Activated CD4-positive, alpha-beta memory T cell treated with anti-CD3 and anti-CD28 coated beads for 36 hours (primary cell): ENCODE measurements around the gene MMP20. TPM values are rescaled to one million over a fixed set of nuclear protein-coding genes. Genes with fewer than 3 reads are reported as not detected.

Source experiments
- CTCF ChIA-PET: fragments of 350-600 bp; sonication (Branson Sonifier 250); formaldehyde crosslinking; loops from one replicate; lab custom pipeline; 2021; ENCODE audit warnings: antibody characterized with exemption, inconsistent platforms; lab: Charles Lee
- POLR2A ChIA-PET: fragments of 350-600 bp; sonication (Branson Sonifier 250); formaldehyde crosslinking; loops from one replicate; lab custom pipeline; 2021; ENCODE audit warnings: antibody characterized with exemption; lab: Charles Lee
- DNase-seq: peaks from one replicate; pipeline ENCODE4 v3.0.0-alpha.2; 2020
- H3K27ac Mint-ChIP-seq: one replicate; pipeline ENCODE4 v1.8.0; 2021; ENCODE audit warnings: mixed read lengths
- H3K27me3 Mint-ChIP-seq: one replicate; pipeline ENCODE4 v1.8.0; 2021; ENCODE audit warnings: mixed read lengths
- H3K36me3 Mint-ChIP-seq: one replicate; pipeline ENCODE4 v1.8.0; 2021; ENCODE audit warnings: mixed read lengths
- H3K4me1 Mint-ChIP-seq: one replicate; pipeline ENCODE4 v1.8.0; 2021; ENCODE audit warnings: low read depth, mixed read lengths
- H3K4me3 Mint-ChIP-seq: one replicate; pipeline ENCODE4 v1.8.0; 2021; ENCODE audit warnings: mild to moderate bottlenecking, mixed read lengths
- H3K9me3 Mint-ChIP-seq: one replicate; pipeline ENCODE4 v1.8.0; 2021; ENCODE audit warnings: mixed read lengths
- intact Hi-C: fragments of 100-400 bp; cut with micrococcal nuclease; formaldehyde crosslinking; loops from one replicate; pipeline ENCODE4 v1.15.1; 2023
- total RNA-seq, 2 experiments: library from RNA; stranded (reverse); gene quantifications; one replicate each; pipeline ENCODE4 v1.2.3, GENCODE V29; 2021

Gene MMP20
- total RNA-seq, 2 experiments from 2014 or later = not detected

DNA sequence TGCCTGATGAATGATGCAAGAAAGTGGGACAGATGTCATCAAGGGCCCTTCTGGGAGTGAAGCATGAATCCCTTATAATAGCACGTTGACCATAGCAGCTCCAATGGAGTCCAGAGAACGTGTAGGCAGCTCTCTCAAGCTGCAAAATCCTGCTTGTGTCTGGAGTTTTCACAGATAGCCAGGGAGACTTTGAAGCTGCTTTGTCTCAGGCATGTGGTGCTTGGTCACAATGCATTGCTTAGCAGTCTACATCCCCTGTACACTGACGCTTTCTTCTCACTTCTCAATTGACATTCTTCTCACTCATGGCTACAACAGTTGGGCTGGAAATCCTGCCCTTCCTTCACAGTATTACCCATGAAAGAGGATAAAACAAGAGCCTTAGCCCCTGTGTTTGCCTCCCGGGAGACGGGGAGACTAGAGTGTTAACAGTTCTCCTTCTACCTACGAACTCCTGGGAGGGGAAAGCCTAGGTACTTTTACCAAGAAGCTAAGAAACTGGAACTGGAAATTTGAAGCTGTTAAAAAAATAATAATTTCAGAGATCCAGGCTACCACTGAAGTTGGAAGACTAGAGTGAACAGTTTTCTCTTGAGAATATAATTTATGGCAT lies 73.9 kb downstream of the MMP20 start:
- Mint-ChIP-seq H3K9me3 (no peaks in the 10 kb centered on the region), H3K4me1 (no peaks in the 10 kb centered on the region), H3K36me3 (no peaks in the 10 kb centered on the region), H3K27me3 (peaks cover 3% of the 10 kb centered on the region), H3K4me3 (no peak overlapping the region), H3K27ac (no peak overlapping the region)
- intact Hi-C loops = no loop called here
- ChIA-PET CTCF (interaction anchor here (0.6 to 2.7 kb wide), 5 partner anchors 55 to 291 kb away, joined by 3 to 8 read pairs (median 4); no protein-coding TSS in a partner anchor), POLR2A (no interaction called here)
- DNase-seq = no peak

DNA sequence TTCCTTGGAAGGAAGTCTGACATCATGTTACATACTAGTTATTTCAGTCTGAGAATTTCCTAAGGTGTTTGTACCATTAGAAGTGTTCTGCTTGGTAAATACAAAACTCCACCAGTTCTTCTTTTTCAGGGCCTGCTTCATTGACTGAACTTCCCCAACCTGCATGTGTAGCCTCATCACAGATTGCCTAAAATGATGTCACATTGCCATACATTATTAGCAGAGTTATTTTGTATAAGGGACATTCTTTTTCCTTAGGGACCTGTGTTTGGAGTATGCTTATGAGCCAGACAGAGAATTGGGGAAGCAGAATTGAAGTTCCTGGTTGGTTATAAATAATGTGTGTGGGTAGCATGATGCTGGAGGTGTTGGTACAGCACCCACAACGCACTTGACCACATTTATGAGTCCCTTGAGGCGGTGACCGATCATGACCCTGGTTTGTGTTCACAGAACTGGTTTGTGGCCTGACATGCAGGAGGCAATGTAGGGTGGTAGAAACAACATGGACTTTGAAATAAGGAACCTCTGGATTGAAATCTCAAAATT lies 78.1 kb downstream of the MMP20 start:
- H3K4me1 Mint-ChIP-seq = no peaks in the 10 kb centered on the region
- H3K4me3 Mint-ChIP-seq = no peak overlapping the region
- no peak for DNase-seq
- H3K9me3 Mint-ChIP-seq = no peaks in the 10 kb centered on the region
- CTCF ChIA-PET = no interaction called here
- POLR2A ChIA-PET = no interaction called here
- peaks cover 2% of the 10 kb centered on the region for H3K27me3 Mint-ChIP-seq
- no peak overlapping the region for H3K27ac Mint-ChIP-seq
- intact Hi-C loops = no loop called here
- no peaks in the 10 kb centered on the region for H3K36me3 Mint-ChIP-seq

DNA sequence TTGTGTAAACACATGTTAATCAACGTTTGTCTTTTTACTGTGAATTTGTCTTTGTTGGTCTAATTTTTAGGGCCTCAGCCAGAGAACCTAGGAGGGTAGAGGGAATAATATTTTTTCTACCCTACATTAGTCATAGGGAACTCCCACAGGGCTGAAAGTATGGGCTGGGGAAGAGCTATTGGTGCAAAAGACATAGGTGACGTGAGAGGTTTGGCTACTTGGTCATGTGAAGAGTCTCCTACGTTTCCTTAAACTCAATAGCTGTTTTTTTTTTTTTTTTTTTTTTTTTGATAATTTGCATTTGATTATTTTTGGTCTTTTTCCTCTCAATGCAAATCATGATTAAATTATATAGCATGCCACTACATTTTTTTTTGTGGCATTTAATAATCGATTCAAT lies 78.7 kb downstream of the MMP20 start:
- H3K9me3 Mint-ChIP-seq = no peaks in the 10 kb centered on the region
- H3K36me3 Mint-ChIP-seq = no peaks in the 10 kb centered on the region
- H3K4me3 Mint-ChIP-seq = no peak overlapping the region
- no peaks in the 10 kb centered on the region for H3K4me1 Mint-ChIP-seq
- ChIA-PET POLR2A (no interaction called here), CTCF (no interaction called here)
- peaks cover 1% of the 10 kb centered on the region for H3K27me3 Mint-ChIP-seq
- no peak overlapping the region for H3K27ac Mint-ChIP-seq
- DNase-seq = no peak
- intact Hi-C loops = no loop called here

DNA sequence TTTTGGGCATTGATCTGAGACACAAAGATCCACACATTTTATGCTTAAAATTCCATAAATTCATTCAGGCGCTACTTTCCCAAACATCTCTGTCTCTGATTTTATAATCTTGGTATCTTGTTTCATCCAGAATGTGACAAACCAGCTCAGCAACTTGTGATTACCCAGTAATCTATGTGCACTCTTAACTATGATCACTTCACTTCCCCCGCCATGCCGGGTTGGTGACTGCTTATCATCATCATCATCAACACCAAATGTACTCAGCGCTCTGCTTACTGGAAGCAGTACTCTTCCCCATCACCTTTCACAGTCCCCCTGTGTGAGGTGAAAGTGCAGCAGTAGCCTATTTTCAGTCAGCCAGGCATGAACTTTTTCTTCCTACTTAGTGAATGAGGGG lies 79.4 kb downstream of the MMP20 start:
- Mint-ChIP-seq H3K36me3 (no peaks in the 10 kb centered on the region), H3K9me3 (no peaks in the 10 kb centered on the region), H3K27ac (no peak overlapping the region), H3K4me3 (no peak overlapping the region), H3K27me3 (no peaks in the 10 kb centered on the region), H3K4me1 (no peaks in the 10 kb centered on the region)
- no peak for DNase-seq
- POLR2A ChIA-PET = no interaction called here
- intact Hi-C loops = no loop called here
- CTCF ChIA-PET = no interaction called here

DNA sequence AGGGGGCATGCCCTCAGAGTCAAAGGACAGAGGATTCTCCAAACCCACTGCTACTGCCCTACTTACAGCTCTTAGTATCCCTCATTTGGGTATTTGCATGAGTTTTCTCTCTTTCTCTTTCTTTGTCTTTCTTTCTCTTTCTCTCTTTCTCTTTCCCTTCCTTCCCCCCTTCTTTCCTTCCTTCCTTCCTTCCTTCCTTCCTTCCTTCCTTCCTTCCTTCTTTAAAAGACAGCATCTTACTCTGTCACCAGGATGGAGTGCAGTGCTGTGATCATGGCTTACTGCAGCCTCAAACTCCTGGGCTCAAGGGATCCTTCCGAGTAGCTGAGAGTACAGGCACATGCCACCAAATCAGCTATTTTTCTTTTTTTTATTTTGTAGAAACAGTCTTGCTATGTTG lies 80.5 kb downstream of the MMP20 start:
- no peaks in the 10 kb centered on the region for H3K4me1 Mint-ChIP-seq
- no peak for DNase-seq
- H3K9me3 Mint-ChIP-seq = no peaks in the 10 kb centered on the region
- no peak overlapping the region for H3K27ac Mint-ChIP-seq
- intact Hi-C loops = no loop called here
- ChIA-PET CTCF (no interaction called here), POLR2A (no interaction called here)
- H3K4me3 Mint-ChIP-seq = no peak overlapping the region
- no peaks in the 10 kb centered on the region for H3K27me3 Mint-ChIP-seq
- H3K36me3 Mint-ChIP-seq = no peaks in the 10 kb centered on the region

DNA sequence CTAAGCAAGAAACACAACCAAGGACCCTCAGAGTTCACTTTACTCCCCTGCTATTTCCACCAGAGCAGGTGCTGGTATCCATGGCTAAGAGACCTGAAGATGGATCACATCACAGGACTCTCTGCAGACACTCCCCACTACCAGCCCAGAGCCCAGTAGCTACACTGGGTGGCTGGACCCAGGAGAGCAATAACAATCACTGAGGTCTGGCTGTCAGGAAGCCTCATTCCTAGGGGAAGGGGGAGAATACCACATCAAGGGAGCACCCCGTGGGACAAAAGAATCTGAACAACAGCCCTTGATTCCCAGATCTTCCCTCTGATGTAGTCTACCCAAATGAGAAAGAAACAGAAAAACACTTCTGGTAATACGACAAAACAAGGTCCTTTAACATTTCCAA lies 85.6 kb downstream of the MMP20 start:
- CTCF ChIA-PET = interaction anchor here (0.9 to 1.6 kb wide), 2 partner anchors 43 to 73 kb away, joined by 4 to 5 read pairs; no protein-coding TSS in a partner anchor
- POLR2A ChIA-PET = no interaction called here

DNA sequence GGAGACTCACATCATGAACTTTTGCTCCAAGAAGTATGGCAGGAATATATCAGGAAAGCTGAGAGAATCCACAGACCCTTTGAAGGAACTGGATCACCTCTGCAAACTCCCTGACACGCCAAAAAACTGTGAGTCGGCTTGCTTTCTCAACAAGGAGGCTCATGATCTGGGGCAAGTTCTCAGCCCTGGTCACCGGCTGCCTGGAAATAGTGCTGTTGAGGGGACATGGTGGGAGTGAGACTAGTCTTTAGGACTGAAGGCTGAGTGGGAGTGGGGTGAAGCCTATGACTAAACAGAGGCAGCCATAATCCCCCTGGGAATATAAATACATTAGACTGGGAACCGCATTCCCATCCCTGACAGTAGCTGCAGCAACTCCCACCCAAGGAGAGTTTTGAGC lies 86.2 kb downstream of the MMP20 start:
- H3K27ac Mint-ChIP-seq = no peak overlapping the region
- H3K9me3 Mint-ChIP-seq = no peaks in the 10 kb centered on the region
- H3K27me3 Mint-ChIP-seq = peaks cover 12% of the 10 kb centered on the region
- ChIA-PET CTCF (interaction anchor here (1.6 to 1.8 kb wide), 2 partner anchors 74 to 127 kb away, joined by 5 read pairs; no protein-coding TSS in a partner anchor), POLR2A (no interaction called here)
- H3K4me3 Mint-ChIP-seq = no peak overlapping the region
- intact Hi-C loops = no loop called here
- no peaks in the 10 kb centered on the region for H3K36me3 Mint-ChIP-seq
- H3K4me1 Mint-ChIP-seq = no peaks in the 10 kb centered on the region
- DNase-seq = no peak

More for the DNA sequence above, 85.6 kb downstream of the MMP20 start:
- intact Hi-C loops = no loop called here
- no peak overlapping the region for H3K27ac Mint-ChIP-seq
- DNase-seq = no peak
- no peak overlapping the region for H3K4me3 Mint-ChIP-seq
- no peaks in the 10 kb centered on the region for H3K4me1 Mint-ChIP-seq
- peaks cover 8% of the 10 kb centered on the region for H3K27me3 Mint-ChIP-seq
- H3K36me3 Mint-ChIP-seq = no peaks in the 10 kb centered on the region
- no peaks in the 10 kb centered on the region for H3K9me3 Mint-ChIP-seq

DNA sequence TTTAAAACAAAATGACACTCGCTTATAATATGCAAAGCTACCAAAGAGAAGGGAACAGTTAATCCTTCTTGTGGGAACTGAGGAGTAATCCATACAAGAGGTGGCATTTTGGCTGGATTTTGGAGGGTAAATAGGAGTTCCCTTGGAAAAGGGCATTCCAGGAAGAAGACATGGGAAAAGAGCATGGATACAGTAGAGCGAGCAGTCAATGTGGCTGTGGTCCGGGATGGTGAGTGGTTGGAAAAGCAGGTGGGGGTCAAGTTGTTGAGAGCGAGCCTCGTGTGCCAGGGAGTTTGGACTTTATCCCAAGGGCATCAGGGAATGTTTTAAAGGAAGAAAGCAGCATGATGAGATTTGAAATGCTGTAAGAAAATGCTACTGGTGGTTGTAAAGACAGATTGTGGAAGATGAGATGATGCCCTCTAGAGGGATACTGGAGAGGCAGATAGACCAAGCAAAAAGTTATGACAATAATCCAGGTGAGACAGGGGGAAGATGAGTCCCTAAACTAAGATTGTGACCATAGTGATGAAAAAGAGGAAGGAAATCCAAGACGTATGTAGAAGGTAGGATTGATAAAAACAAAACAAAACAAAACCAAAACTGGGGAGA lies 90.8 kb downstream of the MMP20 start:
- CTCF ChIA-PET = interaction anchor here (0.6 to 1.0 kb wide), 2 partner anchors 16 to 72 kb away, joined by 3 read pairs; no protein-coding TSS in a partner anchor
- POLR2A ChIA-PET = interaction anchor here (0.8 kb wide), 1 partner anchor 10 kb away, joined by 3 read pairs; no protein-coding TSS in a partner anchor
- no peak for DNase-seq
- no peak overlapping the region for H3K4me3 Mint-ChIP-seq
- no peak overlapping the region for H3K27ac Mint-ChIP-seq
- no peaks in the 10 kb centered on the region for H3K4me1 Mint-ChIP-seq
- peaks cover 12% of the 10 kb centered on the region for H3K27me3 Mint-ChIP-seq
- intact Hi-C loops = no loop called here
- H3K9me3 Mint-ChIP-seq = no peaks in the 10 kb centered on the region
- H3K36me3 Mint-ChIP-seq = no peaks in the 10 kb centered on the region

DNA sequence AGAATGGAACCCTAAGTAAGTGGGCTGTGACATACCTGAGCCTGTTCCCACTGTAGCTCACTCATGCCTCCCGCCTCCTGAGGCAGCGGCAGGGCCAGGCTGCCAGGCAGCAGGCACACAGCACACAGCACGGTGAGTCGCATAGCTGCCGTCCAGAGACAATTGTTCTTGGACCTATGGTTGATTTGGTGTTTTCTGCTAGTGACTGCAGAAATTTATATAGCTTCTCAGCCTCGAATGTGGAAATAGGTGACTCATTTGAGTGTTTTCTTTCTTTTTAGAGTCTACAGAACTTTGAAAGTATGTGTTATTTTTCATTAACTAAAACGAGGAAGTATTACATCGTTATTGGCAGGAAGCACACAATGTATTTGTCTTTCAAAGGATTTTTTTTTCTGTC lies 94.6 kb downstream of the MMP20 start, which contains the start of gene MMP7:
Gene MMP7 (minus strand): TSS at position 190 of the 400 bp plus-strand sequence. CDS start 47 bp downstream, at position 143.
- POLR2A ChIA-PET = no interaction called here
- H3K36me3 Mint-ChIP-seq = no peaks in the 10 kb centered on the region
- peaks cover 9% of the 10 kb centered on the region for H3K27me3 Mint-ChIP-seq

DNA sequence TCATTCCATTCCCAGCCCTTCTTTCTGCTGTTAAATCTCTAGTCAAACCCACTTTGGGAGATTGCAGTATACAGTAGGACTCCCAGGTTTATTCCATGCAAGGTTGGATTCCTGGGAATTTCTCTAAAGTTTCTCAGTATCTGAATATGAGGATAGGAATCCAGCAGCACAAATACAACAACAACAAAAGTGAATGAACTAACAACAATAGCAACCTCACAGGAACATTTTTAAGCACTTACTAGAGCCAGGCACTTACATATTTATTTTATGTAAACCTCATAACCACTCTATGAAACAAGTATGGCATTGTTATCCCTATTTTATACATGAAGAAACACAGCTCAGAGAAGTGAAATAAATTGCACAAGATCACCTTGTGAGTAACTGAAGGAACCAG lies 96.5 kb downstream of the MMP20 start:
- H3K36me3 Mint-ChIP-seq = no peaks in the 10 kb centered on the region
- H3K9me3 Mint-ChIP-seq = no peaks in the 10 kb centered on the region
- ChIA-PET CTCF (interaction anchor here (1.2 kb wide), 1 partner anchor 10 kb away, joined by 4 read pairs; no protein-coding TSS in a partner anchor), POLR2A (no interaction called here)
- no peak for DNase-seq
- H3K27ac Mint-ChIP-seq = no peak overlapping the region
- H3K4me3 Mint-ChIP-seq = no peak overlapping the region
- intact Hi-C loops = no loop called here
- H3K27me3 Mint-ChIP-seq = no peaks in the 10 kb centered on the region
- no peaks in the 10 kb centered on the region for H3K4me1 Mint-ChIP-seq

More for the DNA sequence above, 94.6 kb downstream of the MMP20 start, which contains the start of gene MMP7:
- H3K9me3 Mint-ChIP-seq = no peaks in the 10 kb centered on the region
- H3K4me3 Mint-ChIP-seq = no peak within 1 kb of the TSS
- no peak for DNase-seq
- intact Hi-C loops = no loop called here
- no peak within 1 kb of the TSS for H3K27ac Mint-ChIP-seq
- no peaks in the 10 kb centered on the region for H3K4me1 Mint-ChIP-seq
- CTCF ChIA-PET = no interaction called here

DNA sequence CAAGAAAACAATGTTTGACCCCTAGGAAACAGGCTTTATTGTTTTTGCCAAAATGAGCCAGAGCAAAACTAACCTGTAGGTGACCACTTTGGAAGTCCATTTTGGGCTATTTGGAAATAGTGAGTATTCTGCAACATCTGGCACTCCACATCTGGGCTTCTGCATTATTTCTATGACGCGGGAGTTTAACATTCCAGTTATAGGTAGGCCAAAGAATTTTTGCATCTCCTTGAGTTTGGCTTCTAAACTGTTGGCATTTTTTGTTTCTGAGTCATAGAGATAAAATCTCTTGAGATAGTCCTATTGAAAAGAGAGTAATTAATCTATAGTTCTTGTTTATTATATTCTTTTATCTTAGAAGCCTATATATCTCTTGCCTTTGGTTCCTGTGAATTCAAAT lies 97.4 kb downstream of the MMP20 start:
- no peaks in the 10 kb centered on the region for H3K27me3 Mint-ChIP-seq
- no peak overlapping the region for H3K4me3 Mint-ChIP-seq
- no peaks in the 10 kb centered on the region for H3K9me3 Mint-ChIP-seq
- intact Hi-C loops = no loop called here
- H3K36me3 Mint-ChIP-seq = no peaks in the 10 kb centered on the region
- H3K4me1 Mint-ChIP-seq = no peaks in the 10 kb centered on the region
- DNase-seq = no peak
- CTCF ChIA-PET = no interaction called here
- H3K27ac Mint-ChIP-seq = no peak overlapping the region
- POLR2A ChIA-PET = no interaction called here

DNA sequence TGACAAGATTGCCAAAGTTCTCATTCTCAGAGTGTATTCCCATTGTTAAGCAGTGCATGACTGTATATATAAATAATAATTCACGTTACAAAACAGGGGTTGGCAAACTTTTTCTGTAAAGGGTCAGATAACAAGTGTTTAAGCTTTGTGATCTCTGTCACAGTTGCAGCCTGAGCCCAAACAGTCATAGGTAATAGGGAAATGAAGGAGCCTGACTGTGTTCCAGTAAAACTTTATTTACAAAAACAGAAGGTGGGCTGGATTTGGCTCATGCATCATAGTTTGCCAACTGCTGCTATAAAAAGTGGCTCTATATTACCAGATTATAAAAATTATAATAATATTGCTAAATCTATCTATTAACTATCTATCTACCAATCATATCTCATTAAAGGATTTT lies 98.1 kb downstream of the MMP20 start:
- CTCF ChIA-PET = no interaction called here
- H3K27ac Mint-ChIP-seq = no peak overlapping the region
- intact Hi-C loops = no loop called here
- no peak overlapping the region for H3K4me3 Mint-ChIP-seq
- POLR2A ChIA-PET = no interaction called here
- no peak for DNase-seq
- H3K36me3 Mint-ChIP-seq = no peaks in the 10 kb centered on the region
- no peaks in the 10 kb centered on the region for H3K9me3 Mint-ChIP-seq
- no peaks in the 10 kb centered on the region for H3K4me1 Mint-ChIP-seq
- no peaks in the 10 kb centered on the region for H3K27me3 Mint-ChIP-seq
